Right lobe of liver (tissue), 6 donors: ENCODE results near the gene SLC6A3. TPM values are rescaled to one million over a fixed set of nuclear protein-coding genes. Genes with fewer than 3 reads are reported as not detected.

Source experiments
- ATAC-seq, 4 donors: fragments of 200-7000 bp; cut with Tn5 transposase; one replicate each; pipeline ENCODE4 v1.9.1; 2020; ENCODE audit warnings: mild to moderate bottlenecking in 4 of 4, moderate library complexity in 4 of 4
- DNase-seq, 3 donors: peaks; one replicate each; pipeline ENCODE4 v3.0.0-alpha.2; 2020
- H3K27ac ChIP-seq, 3 donors: fragments of 200-600 bp; one replicate each; pipeline ENCODE4 v1.8.0; 2022
- H3K27me3 ChIP-seq, 2 donors: fragments of 200-600 bp; one replicate each; pipeline ENCODE4 v1.8.0; 2022
- H3K36me3 ChIP-seq, 4 donors: fragments of 200-600 bp; sonication (generic) in 1 of 4; one replicate each; pipeline versions ENCODE4 v1.5.1 to v1.8.0; 2017 to 2022; ENCODE audit warnings: control low read depth in 1 of 4
- H3K4me1 ChIP-seq, 4 donors: fragments of 200-600 bp; sonication (generic) in 1 of 4; one replicate each; pipeline versions ENCODE4 v1.5.1 to v1.8.0; 2017 to 2022; ENCODE audit warnings: control low read depth in 1 of 4
- H3K4me3 ChIP-seq, 3 donors: fragments of 200-600 bp; one replicate each; pipeline ENCODE4 v1.8.0; 2022
- H3K9me3 ChIP-seq, 4 donors: fragments of 200-600 bp; sonication (generic) in 1 of 4; one replicate each; pipeline versions ENCODE4 v1.5.1 to v1.8.0; 2017 to 2022; ENCODE audit warnings: control low read depth in 1 of 4
- POLR2A ChIP-seq: fragments of 450-650 bp; IDR thresholded peaks from one replicate; pipeline ENCODE4 v1.6.1; 2017; ENCODE audit warnings: antibody characterized with exemption, mild to moderate bottlenecking
- whole genome bisulfite sequencing: methylation state at CpG from one replicate; pipeline ENCODE4 v1.1.6; 2018; ENCODE audit warnings: low coverage, low lambda C conversion rate; ENCODE audit not compliant: insufficient coverage; ENCODE audit errors: missing lambda C conversion rate; 5-methylcytosine and 5-hydroxymethylcytosine counted together
- intact Hi-C, 2 donors: fragments of 100-400 bp; cut with DNase I; formaldehyde crosslinking; loops; one replicate each; pipeline versions ENCODE4 v1.11.2 to v1.14.1; 2022
- total RNA-seq, 6 experiments: library from RNA; depleted of rRNA in 2 of 6; stranded (reverse); fragments of >200 nt in 2 of 6; fragmentation: NEBNext Ultra II Directional in 3 of 6; extraction: Animal tissue kit (Norgen Biotek cat#: 25700) in 3 of 6; gene quantifications; one replicate each; pipeline versions ENCODE4 v1.1.0 to v1.2.4, GENCODE V29; 2016 to 2023
- TF ChIP-seq, protein P1 (sequence below), 4 donors: fragments of 200-600 bp in 3 of 4; fragments of 450-650 bp in 1 of 4; IDR thresholded peaks; one replicate each; pipeline versions ENCODE4 v1.5.1 to v1.8.0; 2016 to 2022; ENCODE audit warnings: antibody characterized with exemption in 4 of 4, mild to moderate bottlenecking in 2 of 4
- donor health status: DM: no; HTN: yes; CAD: no.
- donor health status: DM: no; HTN: no; CAD: no.
- donor health status: DM: no; HTN: no; CAD: no.
- donor health status: DM: no; HTN: yes; CAD: no.
- donor health status: DM: no; HTN: yes; CAD: no.

Gene SLC6A3
- total RNA-seq, 6 experiments from 2014 or later, result not detected

DNA sequence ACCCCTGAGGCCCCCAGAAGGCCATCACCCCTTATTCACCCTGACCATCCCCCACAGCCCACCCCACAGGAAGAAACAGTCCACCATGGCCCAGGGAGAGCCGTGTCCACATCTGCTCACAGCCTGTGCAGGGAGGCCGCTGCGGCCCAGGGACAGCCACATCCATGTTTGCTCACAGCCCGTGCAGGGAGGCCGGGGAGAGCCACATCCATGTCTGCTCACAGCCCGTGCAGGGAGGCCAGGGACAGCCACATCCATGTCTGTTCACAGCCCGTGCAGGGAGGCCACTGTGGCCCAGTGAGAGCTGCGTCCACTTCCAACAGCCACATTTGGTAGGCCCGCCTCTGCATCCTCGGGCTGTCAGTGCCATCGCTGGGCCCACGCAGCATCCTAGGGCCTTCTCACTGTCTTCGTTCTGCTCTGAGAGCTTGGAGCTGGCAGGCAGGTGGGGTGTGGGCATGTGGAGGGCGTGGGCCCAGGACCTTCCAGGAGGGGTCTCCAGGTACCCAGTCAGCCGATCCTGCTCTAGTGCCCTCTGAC is 40.4 kb upstream of the SLC6A3 start:
- Histone ChIP-seq H3K9me3 (no peaks in the 10 kb centered on the region), H3K27ac (no peak overlapping the region)
- WGBS, result no CpG with 5 or more reads among the region's 15 CpGs

DNA sequence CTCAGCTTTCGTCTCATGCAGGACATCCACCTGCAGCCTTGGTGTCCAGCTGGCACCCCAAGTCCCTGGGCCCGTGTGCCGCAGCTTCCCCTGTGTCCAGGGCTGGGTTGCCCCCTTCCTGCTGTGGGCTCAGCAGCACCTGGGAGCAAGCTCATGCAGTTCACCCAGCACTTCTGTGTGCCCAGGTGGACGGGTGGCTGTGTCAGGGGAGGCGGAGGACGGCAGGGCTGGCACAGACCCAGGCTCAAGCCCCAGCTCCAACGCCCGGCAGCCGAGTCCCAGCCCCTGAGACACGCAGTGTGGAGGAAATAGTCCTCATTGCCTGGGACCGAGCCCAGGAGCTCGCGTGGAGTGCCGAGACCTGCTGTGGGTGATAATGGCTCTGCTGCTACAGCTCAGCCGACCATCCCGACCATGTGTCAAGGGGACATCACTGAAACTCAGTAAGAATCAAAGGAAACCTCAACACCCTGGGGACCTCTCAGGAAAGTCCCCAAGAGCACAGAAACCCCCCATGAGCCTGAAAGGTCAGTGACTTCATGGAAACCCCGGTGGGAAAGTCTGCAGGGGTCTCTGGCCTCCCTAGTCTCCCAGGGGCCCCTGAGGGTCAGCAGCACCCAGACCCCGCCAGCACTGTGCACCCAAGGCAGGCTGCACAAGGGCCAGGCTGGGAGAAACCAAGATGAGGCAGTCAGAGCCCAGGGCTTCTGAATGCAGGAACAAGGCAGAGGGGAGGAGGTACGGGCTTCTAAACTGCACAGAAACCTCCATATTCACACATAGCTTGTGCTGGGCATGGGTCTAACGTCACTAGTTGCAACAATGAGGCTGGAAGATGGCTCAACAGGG is 39.7 kb upstream of the SLC6A3 start:
- Histone ChIP-seq H3K27ac (no peak overlapping the region), H3K27me3 (no peaks in the 10 kb centered on the region), H3K4me1 (no peaks in the 10 kb centered on the region), H3K36me3 (peaks cover 0 to 5% (median 0%) of the 10 kb centered on the region in 4 donors), H3K4me3 (no peak overlapping the region), H3K9me3 (no peaks in the 10 kb centered on the region)
- TF ChIP-seq, protein P1, sequence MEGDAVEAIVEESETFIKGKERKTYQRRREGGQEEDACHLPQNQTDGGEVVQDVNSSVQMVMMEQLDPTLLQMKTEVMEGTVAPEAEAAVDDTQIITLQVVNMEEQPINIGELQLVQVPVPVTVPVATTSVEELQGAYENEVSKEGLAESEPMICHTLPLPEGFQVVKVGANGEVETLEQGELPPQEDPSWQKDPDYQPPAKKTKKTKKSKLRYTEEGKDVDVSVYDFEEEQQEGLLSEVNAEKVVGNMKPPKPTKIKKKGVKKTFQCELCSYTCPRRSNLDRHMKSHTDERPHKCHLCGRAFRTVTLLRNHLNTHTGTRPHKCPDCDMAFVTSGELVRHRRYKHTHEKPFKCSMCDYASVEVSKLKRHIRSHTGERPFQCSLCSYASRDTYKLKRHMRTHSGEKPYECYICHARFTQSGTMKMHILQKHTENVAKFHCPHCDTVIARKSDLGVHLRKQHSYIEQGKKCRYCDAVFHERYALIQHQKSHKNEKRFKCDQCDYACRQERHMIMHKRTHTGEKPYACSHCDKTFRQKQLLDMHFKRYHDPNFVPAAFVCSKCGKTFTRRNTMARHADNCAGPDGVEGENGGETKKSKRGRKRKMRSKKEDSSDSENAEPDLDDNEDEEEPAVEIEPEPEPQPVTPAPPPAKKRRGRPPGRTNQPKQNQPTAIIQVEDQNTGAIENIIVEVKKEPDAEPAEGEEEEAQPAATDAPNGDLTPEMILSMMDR (IDR thresholded peaks at IDR 0.05), result no peak
- TF ChIP-seq POLR2A, result no peak
- ATAC-seq (no peak), DNase-seq (no peak)
- intact Hi-C loops, result no loop called here
- 80% methylated on average over 2 of the region's 20 CpGs for WGBS

More for the DNA sequence above, 40.4 kb upstream of the SLC6A3 start:
- no peak for TF ChIP-seq POLR2A
- Histone ChIP-seq H3K4me1 (no peaks in the 10 kb centered on the region), H3K27me3 (no peaks in the 10 kb centered on the region), H3K4me3 (no peak overlapping the region), H3K36me3 (peaks cover 0 to 5% (median 0%) of the 10 kb centered on the region in 4 donors)
- DNase-seq (no peak), ATAC-seq (no peak)
- intact Hi-C loops, result no loop called here

DNA sequence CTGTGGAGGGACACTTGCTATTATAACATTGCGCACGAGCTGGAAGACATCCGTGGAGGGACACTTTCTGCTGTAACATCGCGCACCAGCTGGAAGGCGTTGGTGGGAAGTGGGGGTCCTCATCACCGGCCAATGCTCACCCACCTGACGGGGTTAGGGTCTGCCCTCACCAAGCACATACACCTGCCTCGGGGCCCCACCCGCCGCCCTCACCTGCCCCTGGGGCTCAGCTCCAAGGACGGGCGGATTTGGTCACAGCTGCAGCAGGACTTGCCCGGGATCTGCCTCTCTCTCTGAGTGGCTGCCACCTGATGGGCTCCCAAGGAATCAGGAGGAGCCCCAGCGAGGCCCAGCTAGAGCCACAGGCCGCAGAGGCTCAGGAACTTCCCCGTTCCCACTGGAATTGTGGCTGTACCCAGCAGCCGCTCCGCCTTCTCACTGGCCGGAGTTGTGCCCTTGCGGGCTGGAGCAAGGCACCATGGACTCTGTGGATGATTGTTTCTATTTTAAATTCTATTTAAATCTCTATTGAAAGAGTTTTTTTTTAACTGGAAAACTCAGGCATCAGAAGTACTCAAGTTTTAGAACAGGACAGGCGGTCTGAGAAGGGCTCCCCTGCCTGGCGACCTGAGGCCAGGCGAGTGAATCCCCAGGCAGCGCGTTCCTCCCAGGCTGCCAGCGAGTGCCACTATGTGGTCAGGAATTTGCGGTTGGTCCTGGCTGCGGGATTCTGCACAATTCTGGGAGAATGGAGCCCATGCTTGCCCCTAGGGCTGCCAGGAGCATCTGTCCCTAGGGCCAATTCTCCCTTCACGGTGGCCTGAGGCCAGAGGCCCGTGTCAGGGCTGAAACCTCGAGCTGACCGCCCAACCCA is 38.9 kb upstream of the SLC6A3 start:
- Histone ChIP-seq H3K9me3 (no peaks in the 10 kb centered on the region), H3K4me1 (no peaks in the 10 kb centered on the region), H3K27me3 (no peaks in the 10 kb centered on the region), H3K27ac (no peak overlapping the region), H3K36me3 (peaks cover 0 to 5% (median 0%) of the 10 kb centered on the region in 4 donors), H3K4me3 (no peak overlapping the region)
- TF ChIP-seq, protein P1 (IDR thresholded peaks at IDR 0.05), result no peak
- no peak for TF ChIP-seq POLR2A
- DNase-seq (no peak), ATAC-seq (no peak)
- WGBS, result 97% methylated on average over 16 of the region's 33 CpGs
- intact Hi-C loops, result no loop called here

DNA sequence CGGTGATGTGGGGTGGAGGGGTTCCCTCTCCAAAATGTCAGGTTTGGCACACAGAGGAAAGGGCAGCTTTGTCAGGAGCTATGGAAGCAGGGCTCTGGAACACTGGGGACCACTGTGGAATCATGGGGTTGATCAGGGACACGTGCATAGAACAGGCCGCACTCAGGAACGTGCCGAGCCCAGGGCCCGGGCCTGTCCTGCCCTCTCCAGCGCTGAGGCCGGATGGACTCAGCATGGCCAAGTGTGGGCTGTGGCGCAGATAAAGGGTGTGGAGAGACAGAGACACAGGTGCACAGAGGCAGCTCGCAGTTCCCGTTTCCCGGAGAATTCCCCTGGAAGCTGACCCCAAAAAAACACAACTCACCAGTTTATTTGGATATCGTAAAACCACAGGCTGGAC is 37.8 kb upstream of the SLC6A3 start:
- Histone ChIP-seq H3K27me3 (no peaks in the 10 kb centered on the region), H3K36me3 (peaks cover 0 to 5% (median 0%) of the 10 kb centered on the region in 4 donors), H3K4me3 (no peak overlapping the region), H3K9me3 (no peaks in the 10 kb centered on the region), H3K4me1 (no peaks in the 10 kb centered on the region), H3K27ac (no peak overlapping the region)
- no peak for TF ChIP-seq POLR2A
- TF ChIP-seq, protein P1 (IDR thresholded peaks at IDR 0.05), result no peak
- DNase-seq (no peak), ATAC-seq (no peak)
- intact Hi-C loops, result no loop called here
- 97% methylated on average over 5 of the region's 13 CpGs for WGBS
